ENCODE data around the gene PSEN2.
"Not testable (repeated sequence)": the region's sequence is repeated elsewhere in the genome, so short reads cannot be mapped to it uniquely, and the experiment has no call there.

PSEN2 gene

GRCh38 chr1:226826479-226827261 lies 43.7 kb upstream of the PSEN2 start:
- TF ChIP-seq, protein P1, sequence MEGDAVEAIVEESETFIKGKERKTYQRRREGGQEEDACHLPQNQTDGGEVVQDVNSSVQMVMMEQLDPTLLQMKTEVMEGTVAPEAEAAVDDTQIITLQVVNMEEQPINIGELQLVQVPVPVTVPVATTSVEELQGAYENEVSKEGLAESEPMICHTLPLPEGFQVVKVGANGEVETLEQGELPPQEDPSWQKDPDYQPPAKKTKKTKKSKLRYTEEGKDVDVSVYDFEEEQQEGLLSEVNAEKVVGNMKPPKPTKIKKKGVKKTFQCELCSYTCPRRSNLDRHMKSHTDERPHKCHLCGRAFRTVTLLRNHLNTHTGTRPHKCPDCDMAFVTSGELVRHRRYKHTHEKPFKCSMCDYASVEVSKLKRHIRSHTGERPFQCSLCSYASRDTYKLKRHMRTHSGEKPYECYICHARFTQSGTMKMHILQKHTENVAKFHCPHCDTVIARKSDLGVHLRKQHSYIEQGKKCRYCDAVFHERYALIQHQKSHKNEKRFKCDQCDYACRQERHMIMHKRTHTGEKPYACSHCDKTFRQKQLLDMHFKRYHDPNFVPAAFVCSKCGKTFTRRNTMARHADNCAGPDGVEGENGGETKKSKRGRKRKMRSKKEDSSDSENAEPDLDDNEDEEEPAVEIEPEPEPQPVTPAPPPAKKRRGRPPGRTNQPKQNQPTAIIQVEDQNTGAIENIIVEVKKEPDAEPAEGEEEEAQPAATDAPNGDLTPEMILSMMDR (IDR thresholded peaks at IDR 0.05; ENCODE audit: insufficient read depth, low read depth, low read length, missing control alignments), result no peak
- no peak overlapping the region for H3K4me3 ChIP-seq (ENCODE audit: low read depth, low read length)
- DNase-seq (ENCODE audit: low read depth), result no peak

GRCh38 chr1:226827458-226827857 lies 43.0 kb upstream of the PSEN2 start:
- H3K4me3 ChIP-seq (ENCODE audit: low read depth, low read length), result peak overlapping the region; percentile 40
- no peak for DNase-seq (ENCODE audit: low read depth)
- TF ChIP-seq, protein P1 (IDR thresholded peaks at IDR 0.05; ENCODE audit: insufficient read depth, low read depth, low read length, missing control alignments), result no peak

GRCh38 chr1:226827968-226828513 lies 42.4 kb upstream of the PSEN2 start:
- DNase-seq (ENCODE audit: low read depth), result peak; percentile 97
- TF ChIP-seq, protein P1 (IDR thresholded peaks at IDR 0.05; ENCODE audit: insufficient read depth, low read depth, low read length, missing control alignments), result peak; percentile 94
- peak overlapping the region; percentile 40 for H3K4me3 ChIP-seq (ENCODE audit: low read depth, low read length)

- no peak overlapping the region for H3K4me3 ChIP-seq (ENCODE audit: low read depth, low read length)
- TF ChIP-seq, protein P1 (IDR thresholded peaks at IDR 0.05; ENCODE audit: insufficient read depth, low read depth, low read length, missing control alignments), result no peak
- no peak for DNase-seq (ENCODE audit: low read depth)
Measured at GRCh38 chr1:226829105-226829504, 41.3 kb upstream of the PSEN2 start.

- no peak overlapping the region for H3K4me3 ChIP-seq (ENCODE audit: low read depth, low read length)
- TF ChIP-seq, protein P1 (IDR thresholded peaks at IDR 0.05; ENCODE audit: insufficient read depth, low read depth, low read length, missing control alignments), result no peak
- DNase-seq (ENCODE audit: low read depth), result no peak
Measured at GRCh38 chr1:226831953-226832352, 38.5 kb upstream of the PSEN2 start.

- no peak for DNase-seq (ENCODE audit: low read depth)
- no peak overlapping the region for H3K4me3 ChIP-seq (ENCODE audit: low read depth, low read length)
- TF ChIP-seq, protein P1 (IDR thresholded peaks at IDR 0.05; ENCODE audit: insufficient read depth, low read depth, low read length, missing control alignments), result no peak
Measured at GRCh38 chr1:226832613-226833012, 37.8 kb upstream of the PSEN2 start.

DNA sequence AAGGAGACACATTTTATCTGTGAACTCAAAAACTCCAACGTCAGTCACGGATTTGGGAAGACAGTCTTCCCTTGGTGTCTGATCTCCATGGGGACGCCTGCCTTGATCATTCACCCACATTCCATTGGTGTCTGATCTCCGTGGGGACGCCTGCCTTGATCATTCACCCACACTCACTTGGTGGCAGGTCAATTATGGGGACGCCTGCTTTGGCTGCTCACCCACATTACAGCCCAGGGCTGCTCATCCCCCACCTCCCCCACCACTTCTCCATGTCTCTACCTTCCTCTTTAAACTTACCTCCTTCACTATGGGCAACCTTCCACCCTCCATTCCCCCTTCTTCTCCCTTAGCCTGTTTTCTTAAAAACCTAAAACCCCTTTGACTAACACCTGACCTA lies 36.2 kb upstream of the PSEN2 start:
- not testable (repeated sequence) for H3K4me3 ChIP-seq (ENCODE audit: low read depth, low read length); DNase-seq (ENCODE audit: low read depth)

GRCh38 chr1:226835396-226835795 lies 35.0 kb upstream of the PSEN2 start:
- DNase-seq (ENCODE audit: low read depth), result not testable (repeated sequence)

GRCh38 chr1:226837966-226838365 lies 32.5 kb upstream of the PSEN2 start:
- H3K4me3 ChIP-seq (ENCODE audit: low read depth, low read length); DNase-seq (ENCODE audit: low read depth): not testable (repeated sequence)

More at GRCh38 chr1:226835396-226835795, 35.0 kb upstream of the PSEN2 start:
- H3K4me3 ChIP-seq (ENCODE audit: low read depth, low read length), result not testable (repeated sequence)

Data from GM12865 (cell line).